ENCODE results near the gene GRIK4. TPM values are rescaled to one million over a fixed set of nuclear protein-coding genes. Genes with fewer than 3 reads are reported as not detected.

GRIK4 gene
- total and polyA plus RNA-seq, 2 donors (not counting 3 experiments of a cell fraction or from before 2014, with no cell fraction given), result 0.81 to 1.6 TPM

DNA sequence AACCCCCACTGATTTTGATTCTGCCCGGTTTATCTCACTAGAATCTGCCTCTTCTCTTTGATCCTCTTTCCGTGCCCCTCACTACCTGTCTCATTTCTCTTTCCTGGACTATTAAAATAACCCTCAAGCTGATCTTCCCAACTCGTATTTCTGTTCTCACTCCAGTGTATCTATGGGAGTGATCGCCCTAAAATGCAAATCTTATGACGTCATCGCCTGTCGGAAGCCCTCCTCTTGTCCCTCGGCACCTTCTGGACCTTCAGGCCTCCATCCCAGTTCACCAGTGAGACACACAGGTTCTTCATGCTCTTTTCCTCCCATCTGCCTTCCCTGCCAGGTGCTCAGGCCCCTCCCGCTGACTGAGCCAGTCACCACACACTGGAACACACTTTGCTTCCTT lies 277.8 kb downstream of the GRIK4 start:
- Histone ChIP-seq H3K9me1 (replicated peaks; ENCODE audit: control insufficient read depth, extremely low read depth, insufficient read depth, low read length) (no peaks in the 10 kb centered on the region), H3K36me3 (ENCODE audit: control insufficient read depth in 2 of 2, extremely low read depth in 1 of 2, insufficient read depth in 2 of 2, low read length in 2 of 2) (no peaks in the 10 kb centered on the region), H4K20me1 (replicated peaks; ENCODE audit: control insufficient read depth, extremely low read depth, insufficient read depth, low read length) (no peaks in the 10 kb centered on the region), H3K79me2 (ENCODE audit: control insufficient read depth, insufficient read depth, low read length) (no peaks in the 10 kb centered on the region), H3K4me3 (replicated peaks in 1 of 3; ENCODE audit: insufficient read depth in 1 of 3, low read depth in 1 of 3, low read length in 3 of 3) (no peak overlapping the region), H2AFZ (ENCODE audit: low read depth, low read length) (no peak overlapping the region), H3K4me2 (ENCODE audit: insufficient read depth, low read length) (no peak overlapping the region), H3K4me1 (ENCODE audit: control insufficient read depth, extremely low read depth, insufficient read depth, low read length) (no peaks in the 10 kb centered on the region), H3K27me3 (ENCODE audit: control insufficient read depth in 2 of 2, insufficient read depth in 2 of 2, low read length in 2 of 2) (peaks cover 12 to 17% of the 10 kb centered on the region in 2 experiments), H3K9me3 (replicated peaks; ENCODE audit: control insufficient read depth, insufficient read depth, low read length) (no peaks in the 10 kb centered on the region), H3K27ac (ENCODE audit: insufficient read depth, low read depth, low read length) (no peak overlapping the region), H3K9ac (replicated peaks; ENCODE audit: extremely low read depth, insufficient read depth, low read length) (no peak overlapping the region)
- FAIRE-seq (no peak), DNase-seq (ENCODE audit: low read depth, low spot score) (no peak)
- intact Hi-C loops (cut with micrococcal nuclease) (no loop called here), dilution Hi-C loops (cut with MboI; ENCODE audit: extremely low pct_ligation_motif_present, low sequenced_read_pairs) (no loop called here)
- POLR2A ChIA-PET, result no interaction called here
- no TSS peak for BruUV-seq (replicated peaks)
- CTCF ChIA-PET, result no interaction called here
- TF ChIP-seq FOS (IDR thresholded peaks at IDR 0.05; ENCODE audit: borderline replicate concordance, insufficient read depth, low read length) (no peak), JUN (IDR thresholded peaks at IDR 0.05; ENCODE audit: borderline replicate concordance, insufficient read depth, insufficient read length, low read depth) (no peak), POLR2A (IDR thresholded peaks at IDR 0.05; ENCODE audit: low read depth, low read length) (no peak)
- TF ChIP-seq, protein P1, sequence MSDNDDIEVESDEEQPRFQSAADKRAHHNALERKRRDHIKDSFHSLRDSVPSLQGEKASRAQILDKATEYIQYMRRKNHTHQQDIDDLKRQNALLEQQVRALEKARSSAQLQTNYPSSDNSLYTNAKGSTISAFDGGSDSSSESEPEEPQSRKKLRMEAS (IDR thresholded peaks at IDR 0.05; ENCODE audit: insufficient read depth, insufficient read length), result no peak
- TF ChIP-seq, protein P2, sequence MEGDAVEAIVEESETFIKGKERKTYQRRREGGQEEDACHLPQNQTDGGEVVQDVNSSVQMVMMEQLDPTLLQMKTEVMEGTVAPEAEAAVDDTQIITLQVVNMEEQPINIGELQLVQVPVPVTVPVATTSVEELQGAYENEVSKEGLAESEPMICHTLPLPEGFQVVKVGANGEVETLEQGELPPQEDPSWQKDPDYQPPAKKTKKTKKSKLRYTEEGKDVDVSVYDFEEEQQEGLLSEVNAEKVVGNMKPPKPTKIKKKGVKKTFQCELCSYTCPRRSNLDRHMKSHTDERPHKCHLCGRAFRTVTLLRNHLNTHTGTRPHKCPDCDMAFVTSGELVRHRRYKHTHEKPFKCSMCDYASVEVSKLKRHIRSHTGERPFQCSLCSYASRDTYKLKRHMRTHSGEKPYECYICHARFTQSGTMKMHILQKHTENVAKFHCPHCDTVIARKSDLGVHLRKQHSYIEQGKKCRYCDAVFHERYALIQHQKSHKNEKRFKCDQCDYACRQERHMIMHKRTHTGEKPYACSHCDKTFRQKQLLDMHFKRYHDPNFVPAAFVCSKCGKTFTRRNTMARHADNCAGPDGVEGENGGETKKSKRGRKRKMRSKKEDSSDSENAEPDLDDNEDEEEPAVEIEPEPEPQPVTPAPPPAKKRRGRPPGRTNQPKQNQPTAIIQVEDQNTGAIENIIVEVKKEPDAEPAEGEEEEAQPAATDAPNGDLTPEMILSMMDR (IDR thresholded peaks at IDR 0.05; ENCODE audit: extremely low read depth in 1 of 2, insufficient read depth in 1 of 2, low read depth in 1 of 2, low read length in 2 of 2), result no peak

DNA sequence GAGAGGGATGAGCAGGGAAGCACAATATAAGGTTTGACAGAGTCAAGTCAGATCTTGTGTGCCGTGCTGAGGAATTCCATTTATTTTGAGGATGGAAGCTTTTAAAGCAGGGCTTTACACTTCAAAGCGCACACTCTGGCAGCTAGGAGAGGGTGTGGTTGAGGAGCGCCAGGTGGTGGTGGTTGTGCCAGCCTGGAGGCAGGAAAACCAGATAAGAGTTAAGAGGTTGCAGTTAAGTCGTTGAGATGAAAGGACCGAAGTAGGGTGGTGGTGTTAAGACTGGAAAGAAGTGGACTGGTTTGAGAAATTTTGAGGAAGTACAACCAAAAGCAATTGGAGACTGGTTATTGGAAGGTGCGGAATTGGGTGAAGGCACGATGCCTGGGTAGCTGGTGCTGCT lies 280.8 kb downstream of the GRIK4 start:
- no peak for FAIRE-seq
- POLR2A ChIA-PET, result no interaction called here

More for the DNA sequence above, 280.8 kb downstream of the GRIK4 start:
- Histone ChIP-seq H3K27ac (ENCODE audit: insufficient read depth, low read depth, low read length) (no peak overlapping the region), H3K4me2 (ENCODE audit: insufficient read depth, low read length) (no peak overlapping the region), H2AFZ (ENCODE audit: low read depth, low read length) (no peak overlapping the region), H3K9ac (replicated peaks; ENCODE audit: extremely low read depth, insufficient read depth, low read length) (no peak overlapping the region), H3K4me1 (ENCODE audit: control insufficient read depth, extremely low read depth, insufficient read depth, low read length) (no peaks in the 10 kb centered on the region), H3K9me1 (replicated peaks; ENCODE audit: control insufficient read depth, extremely low read depth, insufficient read depth, low read length) (no peaks in the 10 kb centered on the region), H3K4me3 (replicated peaks in 1 of 3; ENCODE audit: insufficient read depth in 1 of 3, low read depth in 1 of 3, low read length in 3 of 3) (no peak overlapping the region), H3K79me2 (ENCODE audit: control insufficient read depth, insufficient read depth, low read length) (no peaks in the 10 kb centered on the region), H3K9me3 (replicated peaks; ENCODE audit: control insufficient read depth, insufficient read depth, low read length) (no peaks in the 10 kb centered on the region), H4K20me1 (replicated peaks; ENCODE audit: control insufficient read depth, extremely low read depth, insufficient read depth, low read length) (no peaks in the 10 kb centered on the region), H3K36me3 (ENCODE audit: control insufficient read depth in 2 of 2, extremely low read depth in 1 of 2, insufficient read depth in 2 of 2, low read length in 2 of 2) (no peaks in the 10 kb centered on the region), H3K27me3 (ENCODE audit: control insufficient read depth in 2 of 2, insufficient read depth in 2 of 2, low read length in 2 of 2) (peaks cover 12 to 15% of the 10 kb centered on the region in 2 experiments)
- intact Hi-C loops (cut with micrococcal nuclease), result no loop called here
- no peak for DNase-seq (ENCODE audit: low read depth, low spot score)
- CTCF ChIA-PET, result interaction anchor here (4.2 kb wide), 1 partner anchor 10 kb away, joined by 21 read pairs; no protein-coding TSS in a partner anchor
- dilution Hi-C loops (cut with MboI; ENCODE audit: extremely low pct_ligation_motif_present, low sequenced_read_pairs), result no loop called here
- no peak for TF ChIP-seq JUN (IDR thresholded peaks at IDR 0.05; ENCODE audit: borderline replicate concordance, insufficient read depth, insufficient read length, low read depth)
- TF ChIP-seq, protein P1 (IDR thresholded peaks at IDR 0.05; ENCODE audit: insufficient read depth, insufficient read length), result no peak
- no peak for TF ChIP-seq EZH2 (IDR thresholded peaks at IDR 0.05; ENCODE audit: borderline replicate concordance, low read depth, low read length, severe bottlenecking)
- no peak for TF ChIP-seq POLR2A (IDR thresholded peaks at IDR 0.05; ENCODE audit: low read depth, low read length)
- no peak for TF ChIP-seq GATA2 (IDR thresholded peaks at IDR 0.05; ENCODE audit: insufficient read depth, insufficient read length, low read depth, low read length)
- no peak for TF ChIP-seq POLR2AphosphoS5 (IDR thresholded peaks at IDR 0.05; ENCODE audit: insufficient read depth, low read depth, low read length)
- TF ChIP-seq MYC (IDR thresholded peaks at IDR 0.05; ENCODE audit: low read depth, low read length), result no peak
- TF ChIP-seq, protein P2 (IDR thresholded peaks at IDR 0.05; ENCODE audit: extremely low read depth in 1 of 2, insufficient read depth in 1 of 2, low read depth in 1 of 2, low read length in 2 of 2), result no peak
- TF ChIP-seq FOS (IDR thresholded peaks at IDR 0.05; ENCODE audit: borderline replicate concordance, insufficient read depth, low read length), result no peak
- no TSS peak for BruUV-seq (replicated peaks)
